A549 (cell line): ENCODE measurements around the gene CTDSPL. TPM values are rescaled to one million over a fixed set of nuclear protein-coding genes. Genes with fewer than 3 reads are reported as not detected.

Source experiments
- ATAC-seq, 2 experiments: fragments of 200-7000 bp in 1 of 2; fragments of >200 bp in 1 of 2; cut with Nextera tagmentation in 1 of 2; cut with Tn5 transposase in 1 of 2; 3 replicates each; pipeline versions ENCODE4 v1.8.0 to v1.9.1; 2018 to 2020; ENCODE audit warnings: mild to moderate bottlenecking in 1 of 2, moderate library complexity in 1 of 2
- CTCF ChIA-PET: fragments of 300-600 bp; sonication (Branson Sonifier 250); formaldehyde crosslinking; extraction: SDS; loops from one replicate; lab custom pipeline; 2021; ENCODE audit warnings: antibody characterized with exemption, inconsistent platforms; lab: Yijun Ruan, JAX
- POLR2A ChIA-PET: fragments of 350-600 bp; formaldehyde crosslinking; extraction: SDS; loops from one replicate; lab custom pipeline; 2021; ENCODE audit warnings: antibody characterized with exemption, inconsistent platforms; lab: Yijun Ruan, JAX
- DNase-seq, 2 experiments: peaks; one replicate each; pipeline versions ENCODE4 v3.0.0 to v3.0.0-alpha.2; 2011 to 2016; ENCODE audit warnings: low read depth in 1 of 2, low spot score in 1 of 2
- FAIRE-seq: peaks from 2 replicates; lab custom pipeline; 2011; peaks lifted over from hg19 to GRCh38; lab: Jason Lieb, UNC
- H3K27ac ChIP-seq, 2 experiments: fragments of >200 bp; sonication (Bioruptor Twin); formaldehyde crosslinking; 3 replicates each; pipeline ENCODE4 v1.5.1; 2016 to 2017
- H3K4me1 ChIP-seq: fragments of >200 bp; sonication (Bioruptor Twin); formaldehyde crosslinking; 3 replicates; pipeline ENCODE4 v1.6.1; 2016
- H3K4me2 ChIP-seq: fragments of >200 bp; sonication (Bioruptor Twin); formaldehyde crosslinking; 3 replicates; pipeline ENCODE4 v1.6.1; 2016
- H3K4me3 ChIP-seq: fragments of >200 bp; sonication (Bioruptor Twin); formaldehyde crosslinking; 3 replicates; pipeline ENCODE4 v1.5.1; 2016
- H3K9me3 ChIP-seq: fragments of >200 bp; sonication (Bioruptor Twin); formaldehyde crosslinking; 3 replicates; pipeline ENCODE4 v1.6.1; 2016
- BHLHE40 ChIP-seq: IDR thresholded peaks from 2 replicates; pipeline ENCODE4 v1.6.1; 2012; ENCODE audit warnings: low read depth, low read length, inconsistent platforms
- CBX2 ChIP-seq: fragments of 200-600 bp; sonication (generic); IDR thresholded peaks from 2 replicates; pipeline ENCODE4 v1.6.1; 2016; ENCODE audit warnings: low read depth, mild to moderate bottlenecking, borderline replicate concordance
- CEBPB ChIP-seq, 2 experiments: fragments of >200 bp in 1 of 2; sonication (Bioruptor Twin) in 1 of 2; formaldehyde crosslinking in 1 of 2; IDR thresholded peaks; 2 replicates each; pipeline ENCODE4 v1.6.1; 2012 to 2016
- CHD2 ChIP-seq: fragments of 150-350 bp; IDR thresholded peaks from 2 replicates; pipeline ENCODE4 v1.6.1; 2014; ENCODE audit warnings: low read length; ENCODE audit not compliant: partially characterized antibody
- EHF ChIP-seq: fragments of 250-450 bp; sonication (Bioruptor Pico); IDR thresholded peaks from 2 replicates; pipeline ENCODE4 v1.5.0; 2020; ENCODE audit warnings: mild to moderate bottlenecking
- EHMT2 ChIP-seq: fragments of 200-600 bp; sonication (generic); IDR thresholded peaks from 2 replicates; pipeline ENCODE4 v1.6.1; 2016; ENCODE audit warnings: antibody characterized with exemption, low read depth, mild to moderate bottlenecking, moderate library complexity
- FOSB ChIP-seq: fragments of 250-450 bp; sonication (Bioruptor Pico); IDR thresholded peaks from 2 replicates; pipeline ENCODE4 v1.5.0; 2020; ENCODE audit warnings: mild to moderate bottlenecking, moderate library complexity
- HEYL ChIP-seq: fragments of 250-450 bp; sonication (Bioruptor Pico); IDR thresholded peaks from 2 replicates; pipeline ENCODE4 v1.8.0; 2021; ENCODE audit warnings: mild to moderate bottlenecking, moderate library complexity
- HOXA7 ChIP-seq: fragments of 250-450 bp; sonication (Bioruptor Pico); IDR thresholded peaks from 2 replicates; pipeline ENCODE4 v1.5.0; 2020; ENCODE audit warnings: mild to moderate bottlenecking, moderate library complexity
- HOXB13 ChIP-seq: fragments of 250-450 bp; sonication (Bioruptor Pico); IDR thresholded peaks from 2 replicates; pipeline ENCODE4 v1.5.0; 2020; ENCODE audit warnings: low read depth, mild to moderate bottlenecking, moderate library complexity
- HOXB5 ChIP-seq: fragments of 250-450 bp; sonication (Bioruptor Pico); IDR thresholded peaks from 2 replicates; pipeline ENCODE4 v1.5.0; 2020; ENCODE audit warnings: mild to moderate bottlenecking, moderate library complexity
- JUNB ChIP-seq: fragments of >200 bp; sonication (Bioruptor Twin); formaldehyde crosslinking; IDR thresholded peaks from 2 replicates; pipeline ENCODE4 v1.6.1; 2016
- KDM1A ChIP-seq: fragments of 200-600 bp; sonication (generic); IDR thresholded peaks from 2 replicates; pipeline ENCODE4 v1.6.1; 2016; ENCODE audit warnings: low read depth, mild to moderate bottlenecking
- NFE2L2 ChIP-seq: fragments of 150-350 bp; conservative IDR thresholded peaks from 2 replicates; pipeline ENCODE4 v1.6.1; 2014; ENCODE audit warnings: low read length
- POLR2A ChIP-seq: IDR thresholded peaks from 2 replicates; pipeline ENCODE4 v1.6.1; 2012; ENCODE audit warnings: mild to moderate bottlenecking, low read length
- RAD21 ChIP-seq, 2 experiments: fragments of >200 bp in 1 of 2; sonication (Bioruptor Twin) in 1 of 2; formaldehyde crosslinking in 1 of 2; IDR thresholded peaks in 1 of 2; conservative IDR thresholded peaks in 1 of 2; 2 replicates in 1 of 2; 3 replicates in 1 of 2; pipeline ENCODE4 v1.6.1; 2012 to 2018; ENCODE audit warnings: inconsistent platforms in 1 of 2
- RARB ChIP-seq: fragments of 250-450 bp; sonication (Bioruptor Pico); IDR thresholded peaks from 2 replicates; pipeline ENCODE4 v1.8.0; 2021; ENCODE audit warnings: mild to moderate bottlenecking, moderate library complexity
- RCOR1 ChIP-seq: fragments of 150-350 bp; IDR thresholded peaks from 2 replicates; pipeline ENCODE4 v1.6.1; 2014; ENCODE audit warnings: antibody characterized with exemption, low read length, low read depth
- RFX5 ChIP-seq: fragments of 450-650 bp; IDR thresholded peaks from 2 replicates; pipeline ENCODE4 v1.7.1; 2014; ENCODE audit warnings: antibody characterized with exemption, mild to moderate bottlenecking, moderate library complexity
- RNF2 ChIP-seq: fragments of 200-600 bp; sonication (generic); IDR thresholded peaks from 2 replicates; pipeline ENCODE4 v1.6.1; 2016; ENCODE audit warnings: low read depth, mild to moderate bottlenecking, antibody characterized with exemption, moderate library complexity, borderline replicate concordance
- SMC3 ChIP-seq: fragments of >200 bp; sonication (Bioruptor Twin); formaldehyde crosslinking; IDR thresholded peaks from 3 replicates; pipeline ENCODE4 v1.6.1; 2018; ENCODE audit warnings: inconsistent platforms
- TFCP2L1 ChIP-seq: fragments of 250-450 bp; sonication (Bioruptor Pico); IDR thresholded peaks from 2 replicates; pipeline ENCODE4 v1.5.0; 2021; ENCODE audit warnings: mild to moderate bottlenecking
- TP53 ChIP-seq: fragments of 250-450 bp; sonication (Bioruptor Pico); IDR thresholded peaks from 2 replicates; pipeline ENCODE4 v1.5.0; 2021; ENCODE audit warnings: mild to moderate bottlenecking, moderate library complexity
- ZNF302 ChIP-seq: fragments of 250-450 bp; sonication (Bioruptor Pico); IDR thresholded peaks from 2 replicates; pipeline ENCODE4 v1.9.0; 2021; ENCODE audit warnings: inconsistent platforms, mild to moderate bottlenecking, moderate library complexity
- ZSCAN20 ChIP-seq: fragments of 250-450 bp; sonication (Bioruptor Pico); IDR thresholded peaks from 2 replicates; pipeline ENCODE4 v1.8.0; 2022; ENCODE audit warnings: mild to moderate bottlenecking, moderate library complexity
- WGBS: methylation state at CpG from one replicate; pipeline ENCODE4 v1.1.6; 2017; ENCODE audit errors: missing lambda C conversion rate; 5-methylcytosine and 5-hydroxymethylcytosine counted together
- polyA plus RNA-seq, 4 experiments: library from polyadenylated mRNA; depleted of rRNA in 3 of 4; stranded (reverse); fragments of >200 nt; fragmentation: RNase III in 1 of 4; extraction: RNeasy Plus Mini Kit Qiagen cat#74134 plus additional on column Dnase treatment in 1 of 4; gene quantifications; 2 replicates in 3 of 4; 3 replicates in 1 of 4; pipeline ENCODE4 v1.2.3, GENCODE V29; 2011 to 2017
- TF ChIP-seq, protein P1 (sequence below): IDR thresholded peaks from 2 replicates; pipeline ENCODE4 v1.6.1; 2012; ENCODE audit warnings: low read depth, borderline replicate concordance
- TF ChIP-seq, protein P2 (sequence below): fragments of >200 bp; sonication (Bioruptor Twin); formaldehyde crosslinking; IDR thresholded peaks from 2 replicates; pipeline ENCODE4 v1.6.1; 2016
- TF ChIP-seq, protein P3 (sequence below): fragments of 150-350 bp; IDR thresholded peaks from 2 replicates; pipeline ENCODE4 v1.6.1; 2014; ENCODE audit warnings: low read depth, mild to moderate bottlenecking, low read length

CTDSPL gene
- polyA plus RNA-seq, 2 of the 4 experiments (the other 2 are of a cell fraction), result 9.9 to 35.1 TPM

DNA sequence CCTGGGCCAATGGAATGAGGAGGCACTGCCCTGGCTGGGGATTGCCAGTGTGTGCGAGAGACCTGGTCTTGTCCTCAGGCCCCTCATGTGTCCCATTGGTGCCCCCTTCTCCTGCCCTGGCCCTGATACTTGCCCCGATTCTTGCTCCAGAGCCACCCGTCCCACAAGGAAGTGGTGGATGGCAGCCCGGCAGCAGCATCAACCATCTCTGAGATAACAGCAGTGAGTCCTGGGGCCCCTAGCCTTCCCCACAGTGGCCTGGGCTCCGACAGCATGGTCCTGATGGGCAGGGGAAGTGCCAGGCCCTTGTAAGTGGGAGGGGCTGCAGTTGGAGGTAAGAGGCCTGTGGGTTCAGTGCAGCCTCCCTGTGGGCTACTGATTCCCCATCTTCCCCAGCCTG, 144.4 kb downstream of the CTDSPL start:
- no peak for ATAC-seq
- POLR2A ChIA-PET, result no interaction called here
- FAIRE-seq, result no peak
- Histone ChIP-seq H3K27ac (no peak overlapping the region), H3K4me2 (no peak overlapping the region)
- no peak for DNase-seq
- no peak for TF ChIP-seq ZSCAN20
- no peak for TF ChIP-seq RFX5
- no peak for TF ChIP-seq TFCP2L1 (CRISPR knock-in tag)
- TF ChIP-seq POLR2A, result no peak
- no peak for TF ChIP-seq TP53 (CRISPR knock-in tag)
- no peak for TF ChIP-seq HEYL
- no peak for TF ChIP-seq RCOR1
- TF ChIP-seq BHLHE40, result no peak
- no peak for TF ChIP-seq SMC3
- no peak for TF ChIP-seq HOXB5 (CRISPR knock-in tag)
- no peak for TF ChIP-seq RARB (CRISPR knock-in tag)
- TF ChIP-seq, all 56 proteins: peak for 0
- 0 out of 3 replicates have a peak, but pooled peaks cover 4% of the 10 kb centered on the region for H3K4me1 ChIP-seq
- H3K9me3 ChIP-seq, result no peaks in the 10 kb centered on the region
- WGBS, result 77% methylated on average over 5 of the region's 5 CpGs
- no peak overlapping the region for H3K4me3 ChIP-seq
- CTCF ChIA-PET, result interaction anchor here (0.7 to 3.1 kb wide), 10 partner anchors 9 to 475 kb away, joined by 3 to 10 read pairs (median 4); no protein-coding TSS in a partner anchor

DNA sequence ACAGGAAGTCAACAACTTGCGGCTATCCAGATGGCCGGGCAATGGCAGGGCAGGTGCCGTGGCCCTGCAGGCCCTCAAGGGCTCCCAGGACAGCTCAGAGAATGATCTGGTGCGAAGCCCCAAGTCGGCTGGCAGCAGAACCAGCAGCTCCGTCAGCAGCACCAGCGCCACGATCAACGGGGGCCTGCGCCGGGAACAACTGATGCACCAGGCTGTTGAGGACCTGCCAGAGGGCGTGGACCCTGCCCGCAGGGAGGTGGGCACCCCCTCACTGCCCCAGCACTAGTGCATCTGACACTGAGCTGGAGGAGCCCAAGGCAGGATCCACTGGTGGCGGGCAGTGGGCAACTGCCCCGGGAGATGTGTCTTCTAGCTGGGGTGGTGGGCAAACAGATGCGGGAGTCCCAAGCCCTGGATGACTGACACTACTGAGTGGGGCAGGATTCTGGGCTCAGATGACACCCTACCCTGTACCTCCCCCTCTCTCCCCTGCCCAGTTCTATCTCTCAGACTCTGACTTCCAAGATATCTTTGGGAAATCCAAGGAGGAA, 144.8 kb downstream of the CTDSPL start:
- Histone ChIP-seq H3K4me3 (no peak overlapping the region), H3K27ac (no peak overlapping the region), H3K4me2 (no peak overlapping the region), H3K9me3 (no peaks in the 10 kb centered on the region), H3K4me1 (0 out of 3 replicates have a peak, but pooled peaks cover 4% of the 10 kb centered on the region)
- ChIA-PET POLR2A (no interaction called here), CTCF (interaction anchor here (0.9 to 3.1 kb wide), 5 partner anchors 9 to 474 kb away, joined by 3 to 10 read pairs (median 6); no protein-coding TSS in a partner anchor)
- FAIRE-seq (no peak), DNase-seq (no peak), ATAC-seq (no peak)
- 96% methylated on average over 4 of the region's 16 CpGs for WGBS
- TF ChIP-seq, protein P1, sequence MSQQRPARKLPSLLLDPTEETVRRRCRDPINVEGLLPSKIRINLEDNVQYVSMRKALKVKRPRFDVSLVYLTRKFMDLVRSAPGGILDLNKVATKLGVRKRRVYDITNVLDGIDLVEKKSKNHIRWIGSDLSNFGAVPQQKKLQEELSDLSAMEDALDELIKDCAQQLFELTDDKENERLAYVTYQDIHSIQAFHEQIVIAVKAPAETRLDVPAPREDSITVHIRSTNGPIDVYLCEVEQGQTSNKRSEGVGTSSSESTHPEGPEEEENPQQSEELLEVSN, result no peak
- no peak for TF ChIP-seq NFE2L2
- no peak for TF ChIP-seq EHF (CRISPR knock-in tag)
- TF ChIP-seq, protein P2, sequence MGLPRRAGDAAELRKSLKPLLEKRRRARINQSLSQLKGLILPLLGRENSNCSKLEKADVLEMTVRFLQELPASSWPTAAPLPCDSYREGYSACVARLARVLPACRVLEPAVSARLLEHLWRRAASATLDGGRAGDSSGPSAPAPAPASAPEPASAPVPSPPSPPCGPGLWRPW, result no peak
- no peak for TF ChIP-seq ZNF302 (CRISPR knock-in tag)
- TF ChIP-seq HEYL, result no peak
- no peak for TF ChIP-seq RCOR1
- TF ChIP-seq HOXB13, result no peak
- no peak for TF ChIP-seq KDM1A

DNA sequence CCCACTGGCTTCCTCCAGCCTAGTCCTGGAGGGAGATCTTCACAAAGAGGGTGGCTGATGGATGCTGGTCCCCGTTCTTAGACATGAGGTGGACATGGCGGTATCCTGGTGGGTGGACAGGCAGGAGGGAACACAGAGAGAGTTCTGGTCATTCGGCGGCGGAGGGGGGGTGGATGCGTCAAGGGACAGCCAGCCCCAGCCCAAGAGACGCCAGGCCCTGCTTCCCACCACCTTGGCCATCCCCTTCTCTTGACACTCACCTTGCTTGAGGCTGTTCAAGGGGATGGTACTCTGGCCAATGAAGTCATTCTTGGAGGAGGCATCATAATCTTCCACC, 146.0 kb downstream of the CTDSPL start:
- FAIRE-seq (no peak), DNase-seq (no peak), ATAC-seq (no peak)
- WGBS, result 98% methylated on average over 7 of the region's 7 CpGs
- H3K4me3 ChIP-seq, result no peak overlapping the region
- ChIA-PET CTCF (interaction anchor here (1.8 to 2.0 kb wide), 2 partner anchors 10 to 152 kb away, joined by 6 to 10 read pairs; no protein-coding TSS in a partner anchor), POLR2A (no interaction called here)
- no peak overlapping the region for H3K27ac ChIP-seq
- no peak overlapping the region for H3K4me2 ChIP-seq
- H3K9me3 ChIP-seq, result no peaks in the 10 kb centered on the region
- TF ChIP-seq HOXA7 (CRISPR knock-in tag) (no peak), CBX2 (no peak), FOSB (CRISPR knock-in tag) (no peak), RNF2 (no peak), TP53 (CRISPR knock-in tag) (no peak), RAD21 (conservative IDR thresholded peaks at IDR 0.05 in 1 of 2, IDR thresholded peaks at IDR 0.05 in 1 of 2) (no peak), JUNB (no peak), CEBPB (IDR thresholded peaks at IDR 0.05) (no peak), EHMT2 (no peak), CHD2 (no peak)
- TF ChIP-seq, protein P3, sequence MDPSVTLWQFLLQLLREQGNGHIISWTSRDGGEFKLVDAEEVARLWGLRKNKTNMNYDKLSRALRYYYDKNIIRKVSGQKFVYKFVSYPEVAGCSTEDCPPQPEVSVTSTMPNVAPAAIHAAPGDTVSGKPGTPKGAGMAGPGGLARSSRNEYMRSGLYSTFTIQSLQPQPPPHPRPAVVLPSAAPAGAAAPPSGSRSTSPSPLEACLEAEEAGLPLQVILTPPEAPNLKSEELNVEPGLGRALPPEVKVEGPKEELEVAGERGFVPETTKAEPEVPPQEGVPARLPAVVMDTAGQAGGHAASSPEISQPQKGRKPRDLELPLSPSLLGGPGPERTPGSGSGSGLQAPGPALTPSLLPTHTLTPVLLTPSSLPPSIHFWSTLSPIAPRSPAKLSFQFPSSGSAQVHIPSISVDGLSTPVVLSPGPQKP, result no peak
- H3K4me1 ChIP-seq, result 0 out of 3 replicates have a peak, but pooled peaks cover 4% of the 10 kb centered on the region
